ELR (cell line): ENCODE measurements around the gene EXD3.
A peak's percentile ranks its signal among the peaks of the same experiment; 100 is the strongest.
"Not testable (repeated sequence)": the region's sequence is repeated elsewhere in the genome, so short reads cannot be mapped to it uniquely, and the experiment has no call there.

Source experiments
- DNase-seq: peaks from one replicate; pipeline ENCODE4 v3.0.0-alpha.2; 2015; ENCODE audit warnings: low read depth

The EXD3 gene

DNA sequence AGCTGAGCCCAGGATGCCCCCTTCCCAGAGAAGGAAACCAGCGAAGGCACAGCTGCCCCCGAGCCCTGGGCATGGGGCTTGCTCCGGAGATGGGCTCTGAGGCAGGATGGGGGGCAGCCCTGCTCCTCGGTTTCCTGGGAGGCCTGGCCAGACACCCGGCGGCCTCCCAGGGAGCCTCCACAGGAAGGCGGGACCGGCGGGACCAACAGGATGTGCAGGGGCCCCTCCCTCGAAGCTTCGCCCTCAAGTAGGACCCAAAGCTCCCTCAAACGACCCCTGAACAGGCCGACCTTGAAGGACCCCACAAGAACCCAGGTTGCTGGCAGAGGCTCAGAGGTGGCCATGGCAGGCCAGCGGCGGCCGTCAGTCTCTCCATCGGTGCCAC, 11.7 kb downstream of the EXD3 start:
- DNase-seq: peak; percentile 40

DNA sequence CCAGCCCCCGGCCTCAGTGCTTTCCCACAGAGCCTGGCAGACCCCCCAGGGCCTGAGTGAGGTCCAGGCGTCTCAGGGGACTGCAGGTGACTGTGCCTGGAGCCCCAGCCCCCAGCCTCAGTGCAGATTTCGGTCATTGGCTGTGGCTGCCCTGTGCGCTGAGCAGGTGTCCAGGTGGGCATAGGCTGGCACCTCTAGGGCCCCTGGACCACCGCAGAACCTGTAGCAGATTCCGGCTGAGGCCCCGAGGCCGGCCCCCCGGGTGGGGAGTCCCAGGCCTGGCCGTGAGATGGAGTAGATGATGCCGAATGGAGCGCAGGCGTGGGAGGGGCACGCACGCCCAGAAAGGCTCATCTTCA, 12.1 kb downstream of the EXD3 start:
- DNase-seq: no peak

DNA sequence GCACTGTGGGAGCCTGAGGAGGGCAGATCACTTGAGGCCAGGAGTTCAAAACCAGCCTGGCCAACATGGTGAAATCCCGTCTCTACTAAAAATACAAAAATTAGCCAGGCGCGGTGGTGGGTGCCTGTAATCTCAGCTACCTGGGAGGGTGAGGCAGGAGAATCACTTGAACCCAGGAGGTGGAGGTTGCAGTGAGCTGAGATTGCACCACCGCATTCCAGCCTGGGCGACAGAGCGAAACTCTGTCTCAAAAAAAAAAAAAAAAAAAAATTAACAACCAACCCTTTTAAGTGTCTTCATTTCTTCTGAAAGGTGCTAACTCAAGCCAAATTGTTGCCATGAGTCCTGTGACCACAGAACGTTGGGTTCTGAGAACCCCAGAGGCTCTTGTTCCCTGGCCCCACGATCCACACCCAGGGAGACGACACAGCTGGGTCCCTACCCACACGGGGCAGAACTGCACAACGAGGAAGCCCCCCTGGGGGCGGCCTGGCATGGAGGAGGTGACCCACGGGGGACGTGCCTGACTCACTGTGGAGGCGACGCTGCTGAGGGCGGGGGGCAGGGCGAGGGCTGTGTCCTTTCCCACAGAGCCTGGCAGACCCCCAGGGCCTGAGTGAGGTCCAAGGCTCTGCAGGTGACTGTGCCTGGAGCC, 12.6 kb downstream of the EXD3 start:
- not testable (repeated sequence) for DNase-seq

DNA sequence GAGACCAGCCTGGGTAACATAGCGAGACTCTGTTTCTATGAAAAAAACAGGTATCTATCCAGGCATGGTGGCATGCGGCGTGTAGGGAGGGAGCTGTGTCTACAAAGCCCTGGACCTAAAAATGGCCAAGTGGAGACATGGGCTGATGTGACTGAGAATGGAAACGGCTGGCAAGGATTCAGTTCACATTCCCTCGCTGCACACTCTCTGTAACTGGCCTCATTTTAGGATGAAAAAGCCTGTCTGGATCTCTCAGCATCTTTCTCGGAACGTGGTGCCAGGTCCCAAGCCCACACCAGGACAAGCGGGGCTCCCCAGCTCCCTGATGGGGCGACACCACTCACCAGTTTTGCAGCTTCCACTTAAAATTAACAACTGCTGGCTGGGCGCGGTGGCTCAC, 13.4 kb downstream of the EXD3 start:
- DNase-seq: no peak

DNA sequence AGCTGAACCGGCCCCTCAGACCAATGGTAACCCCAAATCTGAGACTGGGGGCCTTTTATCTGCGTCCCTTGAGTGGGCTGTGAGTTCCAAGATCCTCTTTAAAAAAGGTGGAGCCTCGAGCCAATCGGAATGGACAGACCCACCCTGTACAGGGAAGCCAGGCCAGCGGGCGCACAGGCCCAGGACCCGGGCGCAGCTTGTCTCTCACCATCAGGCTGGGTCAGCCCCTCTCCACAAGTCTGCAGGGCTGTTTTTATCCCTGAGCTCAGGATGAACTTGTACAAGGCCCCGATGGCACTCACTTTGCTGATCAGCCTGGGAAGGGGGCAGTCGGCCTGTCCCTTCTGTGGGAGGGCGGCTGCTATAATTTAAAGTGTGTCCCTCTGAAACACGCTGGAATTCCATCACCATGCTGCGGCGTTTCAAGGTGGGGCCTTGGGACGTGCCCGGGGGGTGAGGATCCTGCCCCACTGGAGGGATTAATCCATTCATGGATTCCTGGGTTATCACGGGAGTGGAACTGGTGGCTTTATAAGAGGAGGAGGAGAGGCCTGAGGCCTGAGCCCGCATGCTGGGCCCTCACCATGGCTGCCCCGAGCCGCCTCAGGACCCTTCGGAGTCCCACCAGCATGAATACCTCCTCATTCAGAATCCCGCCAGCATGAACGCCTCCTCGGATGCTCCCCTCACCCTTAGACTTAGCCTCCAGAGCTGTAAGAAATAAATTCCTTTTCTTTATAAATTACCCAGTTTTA, 14.1 kb downstream of the EXD3 start:
- no peak for DNase-seq

DNA sequence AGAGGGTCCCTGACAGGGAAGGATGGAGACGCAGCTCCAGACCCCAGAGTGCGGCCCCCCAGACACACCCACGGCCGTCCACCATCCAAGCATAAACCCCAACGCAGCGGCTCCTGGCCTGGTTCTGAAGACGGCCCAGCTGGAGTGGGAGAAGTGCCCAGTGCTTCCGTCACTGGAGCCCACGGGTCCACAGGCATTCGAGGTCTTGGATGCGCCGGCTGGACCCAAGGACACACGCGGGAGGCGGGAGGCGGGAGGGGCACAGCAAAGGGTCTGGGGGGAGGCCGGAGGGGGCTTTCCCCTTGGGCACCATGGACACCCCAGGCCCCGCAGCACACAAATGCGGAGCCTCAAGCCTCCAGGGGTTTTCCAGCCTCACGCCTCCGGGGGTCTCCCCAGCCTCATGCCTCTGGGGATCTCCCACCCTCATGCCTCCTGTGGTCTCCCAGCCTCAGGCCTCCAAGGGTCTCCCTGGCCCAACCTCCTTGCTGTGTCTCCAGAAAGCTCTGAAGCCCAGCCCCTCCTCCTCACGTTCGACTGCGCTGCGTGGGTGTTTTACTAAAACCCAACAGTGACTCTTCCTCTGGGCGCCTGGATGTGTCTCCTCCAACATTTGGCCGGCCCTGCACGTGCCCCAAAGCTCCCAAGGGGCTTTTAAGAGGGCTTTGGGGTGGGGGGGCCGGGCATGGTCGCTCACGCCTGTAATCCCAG, 15.2 kb downstream of the EXD3 start:
- no peak for DNase-seq

DNA sequence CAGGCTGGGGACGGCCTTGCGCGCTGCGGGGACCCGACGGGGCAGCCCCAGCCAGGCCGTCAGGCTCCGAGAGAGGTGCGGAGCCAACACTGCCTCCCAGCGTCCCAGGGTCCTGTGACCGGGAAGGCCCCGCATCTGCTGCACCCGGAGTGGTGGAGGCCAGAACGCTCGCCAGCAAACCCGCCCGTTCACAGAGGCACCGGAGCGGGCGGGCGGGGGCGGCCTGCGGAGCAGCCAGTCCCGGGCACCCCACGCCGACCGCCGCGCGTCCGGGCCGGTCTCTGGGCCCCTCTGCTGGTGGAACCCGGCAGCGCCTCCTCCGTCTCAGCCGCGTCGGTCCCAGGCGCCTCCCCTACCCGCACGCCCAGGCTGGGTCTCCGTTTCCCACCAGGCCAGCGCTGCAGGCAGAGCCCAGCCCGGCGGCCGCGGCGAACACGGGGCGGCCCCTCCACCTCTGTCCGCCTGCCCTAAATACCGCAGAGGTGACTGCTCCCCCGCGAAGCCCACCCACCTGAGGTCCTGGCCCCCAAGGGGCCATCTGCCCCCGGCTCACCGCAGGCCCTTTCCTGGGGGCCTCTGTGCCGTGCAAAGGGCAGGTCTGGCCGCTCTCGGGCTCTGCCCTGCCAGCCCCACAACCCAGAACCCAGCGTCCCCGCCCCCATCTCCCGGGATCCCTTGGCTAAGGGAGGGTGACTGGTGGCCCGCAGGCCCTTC, 15.9 kb downstream of the EXD3 start:
- peak; percentile 73 for DNase-seq

DNA sequence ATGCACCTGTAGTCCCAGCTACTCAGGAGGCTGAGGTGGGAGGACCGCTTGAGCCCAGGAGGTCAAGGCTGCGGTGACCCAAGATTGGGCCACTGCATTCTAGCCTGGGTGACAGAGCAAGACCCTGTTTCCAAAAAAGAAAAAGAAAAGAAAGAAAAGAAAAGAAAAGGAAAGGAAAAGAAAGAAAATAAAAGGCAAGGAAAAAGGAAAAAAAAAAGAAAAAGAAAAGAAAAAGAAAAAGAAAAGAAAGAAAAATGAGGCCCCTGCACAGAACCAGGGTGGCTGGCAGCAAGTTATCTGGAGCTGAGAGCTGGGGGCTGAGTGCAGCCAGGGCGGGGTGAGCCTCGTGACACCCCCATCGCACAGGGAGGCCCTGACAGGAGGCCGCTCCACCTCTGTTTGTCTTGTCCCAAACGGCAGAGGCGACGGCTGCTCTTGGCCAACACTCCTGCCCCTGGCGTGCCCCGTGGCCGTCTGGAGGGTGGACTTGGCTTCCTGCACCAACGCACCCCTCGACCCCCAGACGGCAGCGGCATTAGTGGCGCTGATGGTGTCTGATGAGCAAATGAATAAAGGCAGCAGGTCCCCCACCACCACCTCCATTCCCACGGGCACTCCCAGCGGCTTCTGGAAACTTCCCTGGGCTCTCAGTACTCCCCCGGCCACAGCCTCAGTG, 16.7 kb downstream of the EXD3 start:
- no peak for DNase-seq

DNA sequence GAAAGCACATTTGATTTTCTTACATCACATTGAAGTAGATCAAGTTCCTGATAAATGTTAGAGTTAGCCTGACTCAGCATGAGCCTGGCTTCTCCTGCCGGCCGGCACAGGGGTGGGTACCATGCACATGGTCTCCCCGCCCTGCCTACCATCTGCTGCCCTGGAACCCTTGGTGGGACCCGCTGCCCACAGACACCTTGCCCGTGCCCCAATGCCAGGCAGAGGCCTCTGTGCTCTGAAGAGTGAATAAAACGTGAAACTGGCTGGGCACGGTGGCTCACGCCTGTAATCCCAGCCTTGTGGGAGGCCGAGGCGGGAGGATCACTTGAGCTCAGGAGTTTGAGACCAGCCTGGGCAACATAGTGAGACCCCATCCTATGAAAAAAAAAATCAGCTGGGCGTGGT, 17.3 kb downstream of the EXD3 start:
- peak; percentile 43 for DNase-seq

DNA sequence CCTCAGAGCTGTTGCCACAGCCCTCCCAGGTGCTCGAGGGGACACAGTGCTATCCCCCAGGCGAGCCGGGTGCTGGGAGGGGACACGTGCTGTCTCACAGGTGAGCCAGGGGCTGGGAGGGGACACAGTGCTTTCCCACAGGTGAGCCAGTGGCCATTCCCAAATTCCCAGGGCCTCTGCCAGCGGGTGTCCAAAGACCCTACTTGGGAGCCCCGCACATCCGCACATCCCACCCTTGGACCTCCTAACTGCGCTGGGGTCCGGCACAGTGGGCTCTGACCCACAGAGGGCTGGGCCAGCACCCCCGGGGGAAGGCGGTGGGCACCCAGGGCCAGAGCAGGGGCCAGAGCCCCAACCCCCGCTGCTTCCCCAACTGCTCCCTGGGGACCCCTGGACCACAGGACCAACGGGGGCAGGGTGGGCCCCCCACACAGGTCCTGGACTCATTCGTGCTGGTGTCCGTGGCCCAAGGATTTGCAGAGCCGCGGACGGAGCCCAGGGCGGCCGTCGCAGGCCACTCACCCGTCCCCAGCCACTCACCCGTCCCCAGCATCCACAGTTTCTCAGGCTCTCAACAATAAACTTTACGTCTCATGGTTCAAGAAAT, 17.9 kb downstream of the EXD3 start:
- DNase-seq: no peak

DNA sequence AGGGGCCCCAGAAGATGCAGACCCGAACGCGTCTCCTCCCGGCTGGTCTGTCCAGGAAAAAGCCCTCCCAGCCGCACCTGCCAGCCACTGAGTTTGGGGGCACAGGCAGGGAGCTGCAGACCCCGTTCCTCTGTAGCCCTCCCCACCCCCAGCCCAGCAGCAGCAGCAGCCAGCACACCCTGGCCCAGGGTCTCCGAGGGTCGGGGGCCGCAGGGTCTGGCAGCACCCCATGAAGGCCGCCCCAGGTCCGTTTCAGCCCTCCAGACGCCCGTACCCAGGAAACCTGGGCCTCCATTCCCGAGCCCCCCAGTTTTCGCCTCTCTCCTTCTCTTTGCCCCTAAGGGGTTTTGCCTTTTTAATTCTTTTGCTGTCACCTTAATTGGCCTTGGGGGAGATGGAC, 19.7 kb downstream of the EXD3 start:
- no peak for DNase-seq

DNA sequence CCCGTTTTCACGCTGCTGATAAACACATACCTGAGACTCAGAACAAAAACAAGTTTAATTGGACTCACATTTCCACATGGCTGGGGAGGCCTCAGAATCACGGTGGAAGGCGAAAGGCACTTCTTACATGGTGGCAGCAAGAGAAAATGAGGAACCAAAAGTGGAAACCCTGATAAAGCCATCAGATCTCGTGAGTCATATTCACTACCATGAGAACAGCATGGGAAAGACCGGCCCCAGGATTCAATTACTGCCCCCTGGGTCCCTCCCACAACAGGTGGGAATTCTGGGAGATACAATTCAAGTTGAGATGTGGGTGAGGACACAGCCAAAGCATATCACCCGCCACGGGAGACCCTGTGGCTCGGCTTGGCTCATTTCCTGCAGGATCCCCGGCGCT, 20.2 kb downstream of the EXD3 start:
- DNase-seq: no peak

DNA sequence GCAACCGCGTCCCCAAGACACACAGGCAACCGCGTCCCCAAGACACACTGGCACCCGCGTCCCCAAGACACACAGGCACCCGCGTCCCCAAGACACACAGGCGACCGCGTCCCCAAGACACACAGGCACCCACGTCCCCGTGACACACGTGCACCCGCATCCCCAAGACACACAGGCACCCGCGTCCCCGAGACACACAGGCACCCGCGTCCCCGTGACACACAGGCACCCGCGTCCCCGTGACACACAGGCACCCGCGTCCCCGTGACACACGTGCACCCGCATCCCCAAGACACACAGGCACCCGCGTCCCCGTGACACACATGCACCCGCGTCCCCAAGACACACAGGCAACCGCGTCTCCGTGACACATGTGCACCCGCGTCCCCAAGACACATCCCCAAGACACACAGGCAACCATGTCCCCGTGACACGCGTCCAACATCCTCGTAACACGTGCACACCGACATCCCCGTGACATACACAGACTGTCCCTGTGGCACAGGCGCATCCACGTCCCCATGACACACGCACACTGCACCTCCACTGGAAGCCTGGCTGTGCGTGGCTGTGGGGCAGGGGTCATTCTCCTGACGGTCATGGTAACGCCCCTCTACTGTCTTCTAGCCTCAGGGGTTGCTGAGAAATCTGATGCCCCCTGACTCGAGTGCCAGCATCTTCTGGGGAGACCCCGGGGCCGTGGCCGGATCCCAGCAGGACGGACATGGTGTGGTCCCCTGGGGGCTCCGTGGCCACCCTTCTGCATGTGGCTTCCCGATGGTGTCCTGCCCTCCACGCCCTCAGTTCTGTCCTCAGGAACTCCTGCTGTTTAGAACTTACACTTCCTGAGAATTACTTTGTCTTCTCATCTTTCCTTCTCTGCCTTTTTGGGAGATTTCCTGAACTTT, 24.1 kb downstream of the EXD3 start:
- DNase-seq: no peak

DNA sequence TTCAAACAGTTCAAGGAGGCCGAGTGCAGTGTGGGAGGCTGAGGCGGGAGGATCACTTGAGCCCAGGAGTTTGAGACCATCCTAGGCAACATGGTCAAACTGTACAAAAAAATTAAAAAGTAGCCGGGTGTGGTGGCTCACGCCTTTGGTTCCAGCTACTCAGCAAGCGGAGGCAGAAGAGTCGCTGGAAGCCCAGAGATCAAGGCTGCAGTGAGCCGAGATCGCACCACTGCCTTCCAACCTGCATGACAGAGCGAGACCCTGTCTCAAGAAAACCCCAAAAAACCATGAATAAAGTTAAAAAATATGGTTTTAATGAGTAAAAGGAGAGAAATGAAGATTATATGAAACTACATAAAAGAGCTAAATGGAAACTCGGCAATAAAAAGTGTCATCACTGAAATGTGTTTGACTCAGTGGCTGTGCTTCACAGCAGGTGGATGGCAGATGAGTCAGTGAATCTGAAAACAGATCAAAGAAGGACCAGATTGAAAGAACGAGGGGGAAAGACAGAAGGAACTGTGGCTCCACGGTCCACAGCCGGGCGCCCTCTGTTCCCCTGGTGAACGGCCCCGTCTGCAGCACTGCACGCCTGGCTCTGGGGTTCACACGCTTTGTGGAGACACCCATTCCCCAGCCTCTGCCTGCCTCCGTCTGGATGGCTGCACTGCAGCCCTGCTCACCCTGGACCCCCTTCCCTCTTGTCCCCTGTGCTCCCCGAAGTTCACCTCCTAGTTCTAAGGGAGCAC, 25.1 kb downstream of the EXD3 start:
- DNase-seq: no peak

DNA sequence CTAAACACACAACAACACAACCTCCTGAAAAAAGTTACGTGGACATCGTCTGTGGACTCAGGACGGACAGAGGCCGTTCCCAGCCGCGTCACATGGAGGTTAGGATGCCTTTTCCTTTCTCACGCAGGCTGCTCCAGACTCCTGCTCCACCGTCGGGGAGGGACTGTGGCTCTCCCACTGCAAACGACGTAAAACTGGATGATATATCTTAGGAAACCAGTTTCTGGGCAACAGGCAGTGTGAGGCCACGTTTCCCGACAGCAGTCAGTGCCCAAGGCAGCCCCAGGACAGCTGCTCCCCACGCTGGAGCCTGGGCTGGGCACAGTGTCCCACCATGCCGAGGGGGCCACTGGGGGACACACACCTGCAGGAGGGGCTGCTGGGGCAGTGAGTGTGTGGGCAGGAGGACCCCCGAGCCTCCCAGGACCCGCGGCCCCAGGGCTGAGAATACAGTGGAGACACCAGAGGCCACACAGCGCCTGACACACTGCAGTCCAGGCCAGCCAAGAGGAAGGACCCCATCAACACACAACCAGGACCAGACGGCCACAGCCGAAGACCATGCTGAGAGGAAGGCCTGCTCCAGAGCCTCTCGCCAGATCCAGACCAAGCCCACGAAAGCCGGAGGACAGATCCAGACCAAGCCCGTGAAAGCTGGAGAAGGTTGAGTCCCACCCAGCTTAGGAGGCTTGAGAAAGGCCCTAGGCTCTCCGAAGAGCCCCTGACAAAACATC, 26.2 kb downstream of the EXD3 start:
- DNase-seq: no peak

DNA sequence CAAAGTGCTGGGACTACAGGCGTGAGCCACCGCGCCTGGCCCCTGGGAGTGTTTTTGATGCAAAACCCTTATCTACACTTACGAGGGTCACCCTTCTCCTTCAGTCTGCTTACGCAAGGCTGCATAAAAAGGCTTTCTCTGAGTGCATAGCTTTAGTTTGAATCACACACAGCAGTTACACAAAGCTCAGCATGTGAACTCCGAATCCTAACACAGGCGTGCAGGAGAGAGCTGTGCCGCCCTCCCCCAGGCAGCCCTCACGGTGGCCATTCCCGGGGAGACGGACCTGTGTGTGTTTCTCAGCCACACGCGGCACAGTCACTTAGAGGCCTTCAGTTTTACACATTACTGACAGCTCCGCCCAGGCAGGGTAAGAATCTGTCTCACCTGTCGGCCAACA, 26.7 kb downstream of the EXD3 start:
- peak; percentile 75 for DNase-seq

DNA sequence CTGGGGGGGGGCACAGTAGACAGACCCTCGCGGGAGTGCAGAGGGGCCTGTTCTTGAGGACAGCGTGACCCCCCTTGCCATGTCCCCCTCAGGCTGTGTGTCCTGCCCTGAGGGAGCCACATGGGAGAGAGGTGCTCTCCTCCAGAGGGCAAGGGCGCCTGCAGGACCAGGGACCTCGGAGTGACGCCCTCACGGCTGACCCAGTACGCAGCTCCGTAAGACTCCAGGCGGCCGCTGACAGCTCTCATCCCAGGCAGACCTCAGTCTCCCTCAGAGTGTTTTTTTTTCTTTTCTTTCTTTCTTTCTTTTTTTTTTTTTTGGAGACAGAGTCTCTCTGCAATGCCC, 27.3 kb downstream of the EXD3 start:
- DNase-seq: no peak

DNA sequence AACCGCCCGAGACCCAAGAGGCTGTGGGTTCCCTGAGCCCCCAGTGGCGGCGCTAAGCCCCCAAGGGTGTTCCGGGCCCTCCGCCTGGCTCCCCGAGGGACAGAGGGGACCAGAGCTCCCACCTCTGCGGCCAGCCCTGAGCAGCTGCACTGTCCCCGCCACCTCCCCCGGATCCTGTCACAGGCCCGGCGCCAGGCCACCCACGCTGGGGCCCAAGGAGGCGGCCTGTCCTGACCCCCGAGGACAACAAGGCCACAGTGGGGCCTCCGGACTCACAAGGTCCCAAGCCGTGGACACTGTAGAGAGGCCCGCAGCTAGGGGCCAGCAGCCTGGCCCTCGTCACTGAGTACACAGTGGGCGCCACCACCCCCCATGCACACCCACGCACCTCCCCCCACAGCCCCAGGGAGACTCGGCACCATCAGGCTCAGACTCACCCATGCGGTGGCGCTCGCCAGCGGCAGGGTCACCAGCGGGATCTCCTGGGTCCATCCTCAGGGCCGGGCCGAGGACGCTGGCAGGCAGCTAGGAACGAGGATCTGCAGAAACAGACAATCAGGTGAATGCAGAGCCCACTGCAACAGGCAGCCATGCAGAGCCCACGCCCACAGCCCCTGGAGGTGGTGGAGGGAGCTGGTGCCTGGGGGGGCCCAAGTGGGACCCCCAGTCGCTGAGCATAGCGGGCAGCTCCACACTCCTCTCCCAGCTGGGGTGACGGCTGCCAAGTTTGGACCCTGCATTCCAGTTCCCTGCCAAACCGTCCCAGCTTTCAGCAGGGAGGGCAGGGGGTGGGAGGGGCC, 27.9 kb downstream of the EXD3 start:
- DNase-seq: no peak
